Right lobe of liver (tissue), 6 donors: ENCODE data around the gene SERPINB1. TPM values are rescaled to one million over a fixed set of nuclear protein-coding genes. Genes with fewer than 3 reads are reported as not detected.
"Not testable (repeated sequence)": the region's sequence is repeated elsewhere in the genome, so short reads cannot be mapped to it uniquely, and the experiment has no call there.

ENCODE experiments used
- ATAC-seq, 4 donors: fragments of 200-7000 bp; cut with Tn5 transposase; one replicate each; pipeline ENCODE4 v1.9.1; 2020; ENCODE audit warnings: mild to moderate bottlenecking in 4 of 4, moderate library complexity in 4 of 4
- DNase-seq, 3 donors: peaks; one replicate each; pipeline ENCODE4 v3.0.0-alpha.2; 2020
- H3K27ac ChIP-seq, 3 donors: fragments of 200-600 bp; one replicate each; pipeline ENCODE4 v1.8.0; 2022
- H3K27me3 ChIP-seq, 2 donors: fragments of 200-600 bp; one replicate each; pipeline ENCODE4 v1.8.0; 2022
- H3K36me3 ChIP-seq, 4 donors: fragments of 200-600 bp; sonication (generic) in 1 of 4; one replicate each; pipeline versions ENCODE4 v1.5.1 to v1.8.0; 2017 to 2022; ENCODE audit warnings: control low read depth in 1 of 4
- H3K4me1 ChIP-seq, 4 donors: fragments of 200-600 bp; sonication (generic) in 1 of 4; one replicate each; pipeline versions ENCODE4 v1.5.1 to v1.8.0; 2017 to 2022; ENCODE audit warnings: control low read depth in 1 of 4
- H3K4me3 ChIP-seq, 3 donors: fragments of 200-600 bp; one replicate each; pipeline ENCODE4 v1.8.0; 2022
- H3K9me3 ChIP-seq, 4 donors: fragments of 200-600 bp; sonication (generic) in 1 of 4; one replicate each; pipeline versions ENCODE4 v1.5.1 to v1.8.0; 2017 to 2022; ENCODE audit warnings: control low read depth in 1 of 4
- CTCF ChIP-seq, 4 donors: fragments of 200-600 bp in 3 of 4; fragments of 450-650 bp in 1 of 4; IDR thresholded peaks; one replicate each; pipeline versions ENCODE4 v1.5.1 to v1.8.0; 2016 to 2022; ENCODE audit warnings: antibody characterized with exemption in 4 of 4, mild to moderate bottlenecking in 2 of 4
- POLR2A ChIP-seq: fragments of 450-650 bp; IDR thresholded peaks from one replicate; pipeline ENCODE4 v1.6.1; 2017; ENCODE audit warnings: antibody characterized with exemption, mild to moderate bottlenecking
- WGBS: methylation state at CpG from one replicate; pipeline ENCODE4 v1.1.6; 2018; ENCODE audit warnings: low coverage, low lambda C conversion rate; ENCODE audit not compliant: insufficient coverage; ENCODE audit errors: missing lambda C conversion rate; 5-methylcytosine and 5-hydroxymethylcytosine counted together
- intact Hi-C, 2 donors: fragments of 100-400 bp; cut with DNase I; formaldehyde crosslinking; loops; one replicate each; pipeline versions ENCODE4 v1.11.2 to v1.14.1; 2022
- total RNA-seq, 6 experiments: library from RNA; depleted of rRNA in 2 of 6; stranded (reverse); fragments of >200 nt in 2 of 6; fragmentation: NEBNext Ultra II Directional in 3 of 6; extraction: Animal tissue kit (Norgen Biotek cat#: 25700) in 3 of 6; gene quantifications; one replicate each; pipeline versions ENCODE4 v1.1.0 to v1.2.4, GENCODE V29; 2016 to 2023
- donor health status: DM: no; HTN: yes; CAD: no.
- donor health status: DM: no; HTN: no; CAD: no.
- donor health status: DM: no; HTN: no; CAD: no.
- donor health status: DM: no; HTN: yes; CAD: no.
- donor health status: DM: no; HTN: yes; CAD: no.

SERPINB1 gene
- total RNA-seq, 6 experiments from 2014 or later = 7.2 to 44.6 (median 25.2) TPM

GRCh38 chr6:2861060-2861821, 19.6 kb upstream of the SERPINB1 start:
- H3K4me3 ChIP-seq = no peak overlapping the region
- peaks cover 0 to 16% (median 0%) of the 10 kb centered on the region in 4 donors for H3K4me1 ChIP-seq
- 32% methylated on average over 5 of the region's 12 CpGs for WGBS
- intact Hi-C loops = no loop called here
- DNase-seq = no peak
- H3K27me3 ChIP-seq = no peaks in the 10 kb centered on the region
- no peak overlapping the region for H3K27ac ChIP-seq
- H3K36me3 ChIP-seq = no peaks in the 10 kb centered on the region
- no peak for ATAC-seq
- no peak for TF ChIP-seq CTCF (IDR thresholded peaks at IDR 0.05)
- TF ChIP-seq POLR2A = no peak
- no peaks in the 10 kb centered on the region for H3K9me3 ChIP-seq

- H3K4me3 ChIP-seq, H3K36me3 ChIP-seq, H3K9me3 ChIP-seq, H3K27ac ChIP-seq, intact Hi-C loops, DNase-seq, H3K27me3 ChIP-seq, ATAC-seq: not testable (repeated sequence)
- H3K4me1 ChIP-seq = peaks cover 0 to 15% (median 0%) of the 10 kb centered on the region in 4 donors
- WGBS = 100% methylated on average over 1 of the region's 2 CpGs
Measured at GRCh38 chr6:2860706-2861059, 19.0 kb upstream of the SERPINB1 start.

GRCh38 chr6:2859798-2860705, 18.4 kb upstream of the SERPINB1 start:
- DNase-seq, H3K27me3 ChIP-seq, ATAC-seq, intact Hi-C loops, H3K27ac ChIP-seq, H3K36me3 ChIP-seq, H3K9me3 ChIP-seq, H3K4me3 ChIP-seq: not testable (repeated sequence)
- 90% methylated on average over 5 of the region's 42 CpGs for WGBS
- H3K4me1 ChIP-seq = peaks cover 0 to 15% (median 0%) of the 10 kb centered on the region in 4 donors

- no peak overlapping the region for H3K4me3 ChIP-seq
- peak overlapping the region; percentile 37 to 86 (median 55) for H3K27ac ChIP-seq
- no peaks in the 10 kb centered on the region for H3K9me3 ChIP-seq
- WGBS = 70% methylated on average over 4 of the region's 4 CpGs
- ATAC-seq = no peak
- H3K4me1 ChIP-seq = peaks cover 0 to 19% (median 0%) of the 10 kb centered on the region in 4 donors
- TF ChIP-seq CTCF (IDR thresholded peaks at IDR 0.05) (no peak), POLR2A (no peak)
- H3K36me3 ChIP-seq = no peaks in the 10 kb centered on the region
- DNase-seq = no peak
- intact Hi-C loops = no loop called here
- no peaks in the 10 kb centered on the region for H3K27me3 ChIP-seq
Measured at GRCh38 chr6:2859185-2859700, 17.6 kb upstream of the SERPINB1 start.

GRCh38 chr6:2857580-2858337, 16.1 kb upstream of the SERPINB1 start:
- Histone ChIP-seq H3K4me3 (no peak overlapping the region), H3K4me1 (peaks cover 0 to 25% (median 0%) of the 10 kb centered on the region in 4 donors), H3K27ac (peak overlapping the region; percentile 21 to 86 (median 52)), H3K9me3 (no peaks in the 10 kb centered on the region), H3K27me3 (no peaks in the 10 kb centered on the region), H3K36me3 (no peaks in the 10 kb centered on the region)
- ATAC-seq (peak; percentile 56 to 72 (median 66)), DNase-seq (peak in 2 of 3 donors; percentile 74 to 75)
- intact Hi-C loops = no loop called here
- WGBS = 24% methylated on average over 13 of the region's 18 CpGs
- TF ChIP-seq CTCF (IDR thresholded peaks at IDR 0.05) (no peak), POLR2A (no peak)
